Measurements from ENCODE around the gene CTSL.

DNA sequence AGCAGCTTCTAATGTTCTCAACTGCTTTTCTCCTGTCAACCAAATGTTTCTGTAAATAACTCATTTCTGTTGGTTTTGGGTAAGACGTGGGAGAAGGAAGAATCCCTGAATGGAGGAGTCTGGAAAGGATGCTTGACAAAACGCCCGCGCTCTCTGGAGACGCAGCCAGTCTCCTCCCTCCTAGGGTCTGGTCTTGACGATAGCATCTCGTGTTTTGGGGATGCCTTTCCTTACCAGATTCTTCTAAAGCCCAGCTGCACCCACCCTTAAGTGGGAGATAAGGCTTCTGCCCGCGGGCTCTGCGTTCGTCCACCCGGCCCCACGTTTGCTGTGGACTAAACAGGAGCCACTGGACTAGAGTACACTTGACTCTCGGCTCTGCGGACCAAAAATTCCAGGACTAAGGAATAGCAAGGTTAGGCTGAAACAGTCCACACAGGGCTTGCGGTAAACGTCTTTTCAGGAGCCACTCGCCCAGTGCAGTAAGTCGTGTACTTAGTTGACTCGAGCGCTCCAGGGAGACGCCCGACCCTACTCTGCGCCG is 491 bp upstream of the CTSL start:
- TF ChIP-seq, protein P1, sequence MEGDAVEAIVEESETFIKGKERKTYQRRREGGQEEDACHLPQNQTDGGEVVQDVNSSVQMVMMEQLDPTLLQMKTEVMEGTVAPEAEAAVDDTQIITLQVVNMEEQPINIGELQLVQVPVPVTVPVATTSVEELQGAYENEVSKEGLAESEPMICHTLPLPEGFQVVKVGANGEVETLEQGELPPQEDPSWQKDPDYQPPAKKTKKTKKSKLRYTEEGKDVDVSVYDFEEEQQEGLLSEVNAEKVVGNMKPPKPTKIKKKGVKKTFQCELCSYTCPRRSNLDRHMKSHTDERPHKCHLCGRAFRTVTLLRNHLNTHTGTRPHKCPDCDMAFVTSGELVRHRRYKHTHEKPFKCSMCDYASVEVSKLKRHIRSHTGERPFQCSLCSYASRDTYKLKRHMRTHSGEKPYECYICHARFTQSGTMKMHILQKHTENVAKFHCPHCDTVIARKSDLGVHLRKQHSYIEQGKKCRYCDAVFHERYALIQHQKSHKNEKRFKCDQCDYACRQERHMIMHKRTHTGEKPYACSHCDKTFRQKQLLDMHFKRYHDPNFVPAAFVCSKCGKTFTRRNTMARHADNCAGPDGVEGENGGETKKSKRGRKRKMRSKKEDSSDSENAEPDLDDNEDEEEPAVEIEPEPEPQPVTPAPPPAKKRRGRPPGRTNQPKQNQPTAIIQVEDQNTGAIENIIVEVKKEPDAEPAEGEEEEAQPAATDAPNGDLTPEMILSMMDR (IDR thresholded peaks at IDR 0.05), result no peak
- no peak for TF ChIP-seq POLR2A (IDR thresholded peaks at IDR 0.05)
